IMR-90 (cell line): Measurements from ENCODE around the gene NPPA. TPM values are rescaled to one million over a fixed set of nuclear protein-coding genes. Genes with fewer than 3 reads are reported as not detected.

Experiments
- ELK1 ChIP-seq: fragments of 150-350 bp; IDR thresholded peaks from 2 replicates; pipeline ENCODE4 v1.6.1; 2016; ENCODE audit warnings: low read depth, mild to moderate bottlenecking, low read length, moderate library complexity, borderline replicate concordance
- MAFK ChIP-seq: IDR thresholded peaks from 2 replicates; pipeline ENCODE4 v1.6.1; 2012; ENCODE audit warnings: low read depth, low read length, improper control_type of control experiment
- USF2 ChIP-seq: fragments of 150-350 bp; IDR thresholded peaks from 2 replicates; pipeline ENCODE4 v1.6.1; 2017; ENCODE audit warnings: mild to moderate bottlenecking, antibody characterized with exemption, low read length, low read depth
- microRNA-seq, 2 experiments: library from miRNA; stranded (forward) in 1 of 2; unstranded in 1 of 2; fragments of 10-50 nt in 1 of 2; fragments of <30 nt in 1 of 2; gene quantifications in 1 of 2; microRNA quantifications in 1 of 2; one replicate each; pipeline versions ENCODE3 to v1.1.0; 2013 to 2020; ENCODE audit not compliant: insufficient read depth in 1 of 2, insufficient read length in 1 of 2, unreplicated experiment in 1 of 2
- polyA plus RNA-seq, 3 experiments: library from polyadenylated mRNA; depleted of rRNA; stranded (reverse); fragments of >200 nt; gene quantifications; 2 replicates each; pipeline ENCODE4 v1.2.3, GENCODE V29; 2012; ENCODE audit warnings: low replicate concordance in 1 of 3
- small RNA-seq, 5 experiments: library from RNA; depleted of rRNA; stranded (forward); fragments of <200 nt; gene quantifications; one replicate each; pipeline ENCODE3, GENCODE V24; 2012
- total RNA-seq: library from RNA; depleted of rRNA; stranded (reverse); fragments of >200 nt; gene quantifications from 2 replicates; pipeline ENCODE4 v1.2.3, GENCODE V29; 2012; rRNA removed

The NPPA gene
- total and polyA plus RNA-seq, 2 of the 4 experiments (the other 2 are of a cell fraction): not detected

- TF ChIP-seq ELK1 (no peak), MAFK (no peak), USF2 (no peak)
Observed at GRCh38 chr1:11796036-11796828, 51.4 kb downstream of the NPPA start (continued).

Small RNA genes within 50 kb of the gene (microRNA-seq; reads per million reads assigned to microRNA genes)
- gene RF02156 (ENCODE audit: insufficient read depth, insufficient read length) (not detected), gene RF02157 (ENCODE audit: insufficient read depth, insufficient read length) (not detected), gene RF02158 (ENCODE audit: insufficient read depth, insufficient read length) (not detected)

Small RNA genes within 50 kb of the gene (small RNA-seq; reads per million reads assigned to genes)
- gene RF02156 (0 reads per million in 5 experiments), gene RF02157 (0 reads per million in 5 experiments), gene RF02158 (0 reads per million in 5 experiments)

Other genes starting within 250 kb of the NPPA start
- gene FBXO2, start 193.4 kb downstream of the NPPA start, total RNA-seq: 0.36 and 0.56 TPM in 2 replicates
- gene FBXO2, start 193.4 kb downstream of the NPPA start, polyA plus RNA-seq (2012; rRNA removed): 1.7 and 2.1 TPM in 2 replicates
- 7.8 and 9.3 TPM in 2 replicates for gene FBXO44, start 192.9 kb downstream of the NPPA start, total RNA-seq
- gene FBXO44, start 192.9 kb downstream of the NPPA start, polyA plus RNA-seq (2012; rRNA removed): 25.5 and 30.5 TPM in 2 replicates
- gene FBXO6, start 183.6 kb downstream of the NPPA start, total RNA-seq: 6.4 and 6.8 TPM in 2 replicates
- 7.5 and 9.9 TPM in 2 replicates for gene FBXO6, start 183.6 kb downstream of the NPPA start, polyA plus RNA-seq (2012; rRNA removed)
- gene MAD2L2, start 166.6 kb downstream of the NPPA start, total RNA-seq: 44.6 and 47.5 TPM in 2 replicates
- 70.9 and 80.4 TPM in 2 replicates for gene MAD2L2, start 166.6 kb downstream of the NPPA start, polyA plus RNA-seq (2012; rRNA removed)
- gene DRAXIN, start 156.1 kb downstream of the NPPA start, total RNA-seq: under 0.01 TPM in 2 replicates
- gene DRAXIN, start 156.1 kb downstream of the NPPA start, polyA plus RNA-seq (2012; rRNA removed): 0.01 and 0.02 TPM in 2 replicates
- 21.5 and 22.2 TPM in 2 replicates for gene AGTRAP, start 111.6 kb downstream of the NPPA start, total RNA-seq
- 57.7 and 64.3 TPM in 2 replicates for gene AGTRAP, start 111.6 kb downstream of the NPPA start, polyA plus RNA-seq (2012; rRNA removed)
- under 0.01 and 0.28 TPM in 2 replicates for gene C1orf167, start 85.6 kb downstream of the NPPA start, total RNA-seq
- 0.15 and 0.27 TPM in 2 replicates for gene C1orf167, start 85.6 kb downstream of the NPPA start, polyA plus RNA-seq (2012; rRNA removed)
- 6.7 and 7.3 TPM in 2 replicates for gene MTHFR, start 41.8 kb downstream of the NPPA start, total RNA-seq
- gene MTHFR, start 41.8 kb downstream of the NPPA start, polyA plus RNA-seq (2012; rRNA removed): 6.7 and 7.4 TPM in 2 replicates
- gene CLCN6, start 41.6 kb downstream of the NPPA start, total RNA-seq: 4.1 and 5.0 TPM in 2 replicates
- 9.7 and 10.6 TPM in 2 replicates for gene CLCN6, start 41.6 kb downstream of the NPPA start, polyA plus RNA-seq (2012; rRNA removed)
- not detected in 2 replicates for gene NPPB, start 11.2 kb upstream of the NPPA start, total RNA-seq
- 0.24 TPM in 1 of 2 replicates, not detected in the other for gene NPPB, start 11.2 kb upstream of the NPPA start, polyA plus RNA-seq (2012; rRNA removed)
- 39.4 and 42.5 TPM in 2 replicates for gene KIAA2013, start 78.6 kb upstream of the NPPA start, total RNA-seq
- 88.1 and 100 TPM in 2 replicates for gene KIAA2013, start 78.6 kb upstream of the NPPA start, polyA plus RNA-seq (2012; rRNA removed)
- gene PLOD1, start 86.9 kb upstream of the NPPA start, total RNA-seq: 236 and 283 TPM in 2 replicates
- gene PLOD1, start 86.9 kb upstream of the NPPA start, polyA plus RNA-seq (2012; rRNA removed): 609 and 635 TPM in 2 replicates
- gene MFN2, start 132.7 kb upstream of the NPPA start, total RNA-seq: 76.4 and 84.2 TPM in 2 replicates
- 51.6 and 52.8 TPM in 2 replicates for gene MFN2, start 132.7 kb upstream of the NPPA start, polyA plus RNA-seq (2012; rRNA removed)
- 12.2 and 14.2 TPM in 2 replicates for gene MIIP, start 171.7 kb upstream of the NPPA start, total RNA-seq
- 23.7 and 28.7 TPM in 2 replicates for gene MIIP, start 171.7 kb upstream of the NPPA start, polyA plus RNA-seq (2012; rRNA removed)
- gene TNFRSF8, start 215.5 kb upstream of the NPPA start, total RNA-seq: under 0.01 TPM in 2 replicates
- 0.31 and 0.37 TPM in 2 replicates for gene TNFRSF8, start 215.5 kb upstream of the NPPA start, polyA plus RNA-seq (2012; rRNA removed)